ENCODE results near the gene RABGAP1L. TPM values are rescaled to one million over a fixed set of nuclear protein-coding genes. Genes with fewer than 3 reads are reported as not detected.
"Not testable (repeated sequence)": the region's sequence is repeated elsewhere in the genome, so short reads cannot be mapped to it uniquely, and the experiment has no call there.

Gene RABGAP1L
- total RNA-seq, 1 experiment from 2014 or later, result 29.3 TPM

- Histone ChIP-seq H3K9ac (ENCODE audit: low read length) (no peak overlapping the region), H3K79me2 (ENCODE audit: insufficient read depth, low read length) (no peaks in the 10 kb centered on the region), H3K36me3 (ENCODE audit: control insufficient read depth in 1 of 2, insufficient read depth in 2 of 2, low read length in 2 of 2) (no peaks in the 10 kb centered on the region), H3K4me2 (ENCODE audit: low read length) (no peak overlapping the region), H3K9me3 (ENCODE audit: control insufficient read depth in 1 of 2, insufficient read depth in 1 of 2, low read depth in 1 of 2, low read length in 2 of 2) (no peaks in the 10 kb centered on the region), H3K4me1 (ENCODE audit: control insufficient read depth in 1 of 2, insufficient read depth in 2 of 2, low read length in 2 of 2) (no peaks in the 10 kb centered on the region), H3K27ac (ENCODE audit: low read depth, low read length) (no peak overlapping the region), H3K4me3 (replicated peaks in 1 of 2; ENCODE audit: low read depth in 1 of 2, low read length in 2 of 2) (no peak overlapping the region), H3K27me3 (ENCODE audit: insufficient read depth, low read length) (no peaks in the 10 kb centered on the region), H3K9me2 (ENCODE audit: insufficient read depth) (no peaks in the 10 kb centered on the region), H2AFZ (ENCODE audit: low read depth, low read length, poor library complexity, severe bottlenecking) (no peak overlapping the region), H4K20me1 (ENCODE audit: insufficient read depth) (no peaks in the 10 kb centered on the region)
- BruUV-seq (replicated peaks), result no TSS peak
- ATAC-seq (no peak), DNase-seq (ENCODE audit: low read depth, low spot score) (no peak)
- intact Hi-C loops (cut with micrococcal nuclease), result no loop called here
- ChIA-PET POLR2A (no interaction called here), RAD21 (ENCODE audit: low non-redundant PET in 1 of 2, low total read pairs in 2 of 2, uncharacterized antibody in 2 of 2, unreplicated experiment in 2 of 2) (no interaction called here), CTCF (no interaction called here)
- TF ChIP-seq JUND (IDR thresholded peaks at IDR 0.05) (no peak), MAX (IDR thresholded peaks at IDR 0.05) (no peak), ZFX (IDR thresholded peaks at IDR 0.05) (no peak), ATF3 (IDR thresholded peaks at IDR 0.05) (no peak), SP1 (IDR thresholded peaks at IDR 0.05; ENCODE audit: low read depth) (no peak), FOSL1 (IDR thresholded peaks at IDR 0.05; ENCODE audit: low read depth) (no peak), POLR2A (IDR thresholded peaks at IDR 0.05; ENCODE audit: borderline replicate concordance, extremely low read depth, insufficient read depth, insufficient read length) (no peak), EZH2 (IDR thresholded peaks at IDR 0.05) (no peak), CTCF (IDR thresholded peaks at IDR 0.05 in 2 of 3, conservative IDR thresholded peaks at IDR 0.05 in 1 of 3; ENCODE audit: borderline replicate concordance in 1 of 3, insufficient read depth in 1 of 3, low read depth in 2 of 3, low read length in 2 of 3) (no peak)
Observed at GRCh38 chr1:174894117-174894762, 734.9 kb downstream of the RABGAP1L start.

GRCh38 chr1:174895610-174896009, 736.3 kb downstream of the RABGAP1L start:
- BruUV-seq (replicated peaks); H3K27ac ChIP-seq (ENCODE audit: low read depth, low read length); RAD21 ChIA-PET (ENCODE audit: low non-redundant PET in 1 of 2, low total read pairs in 2 of 2, uncharacterized antibody in 2 of 2, unreplicated experiment in 2 of 2); H3K79me2 ChIP-seq (ENCODE audit: insufficient read depth, low read length); POLR2A ChIA-PET; H3K4me1 ChIP-seq (ENCODE audit: control insufficient read depth in 1 of 2, insufficient read depth in 2 of 2, low read length in 2 of 2); H3K4me3 ChIP-seq (replicated peaks in 1 of 2; ENCODE audit: low read depth in 1 of 2, low read length in 2 of 2); H3K9me2 ChIP-seq (ENCODE audit: insufficient read depth); H2AFZ ChIP-seq (ENCODE audit: low read depth, low read length, poor library complexity, severe bottlenecking); H3K9ac ChIP-seq (ENCODE audit: low read length); H3K9me3 ChIP-seq (ENCODE audit: control insufficient read depth in 1 of 2, insufficient read depth in 1 of 2, low read depth in 1 of 2, low read length in 2 of 2); DNase-seq (ENCODE audit: low read depth, low spot score); ATAC-seq; H3K27me3 ChIP-seq (ENCODE audit: insufficient read depth, low read length); CTCF ChIA-PET; intact Hi-C loops (cut with micrococcal nuclease); H4K20me1 ChIP-seq (ENCODE audit: insufficient read depth); H3K4me2 ChIP-seq (ENCODE audit: low read length); H3K36me3 ChIP-seq (ENCODE audit: control insufficient read depth in 1 of 2, insufficient read depth in 2 of 2, low read length in 2 of 2): not testable (repeated sequence)

Measured in HCT116 (cell line).